Stimulated activated memory B cell treated with anti-CD40 and anti-IgM and Interleukin-4, amounts not matched to agents 10 μg/mL and 1 μg/mL and 100 μg/mL, for 72 hours (primary cell): ENCODE measurements around the gene HRK.
A peak's percentile ranks its signal among the peaks of the same experiment; 100 is the strongest.

Source experiments
- ATAC-seq: fragments of 150-1000 bp; cut with Tn5 transposase; 2 replicates; pipeline ENCODE4 v1.10.0; 2021
- H3K27ac Mint-ChIP-seq: one replicate; pipeline ENCODE4 v1.8.0; 2022; ENCODE audit warnings: mild to moderate bottlenecking, mixed read lengths
- H3K27me3 Mint-ChIP-seq: one replicate; pipeline ENCODE4 v1.8.0; 2022; ENCODE audit warnings: mixed read lengths
- H3K36me3 Mint-ChIP-seq: one replicate; pipeline ENCODE4 v1.8.0; 2022; ENCODE audit warnings: mixed read lengths
- H3K4me1 Mint-ChIP-seq: one replicate; pipeline ENCODE4 v1.8.0; 2022; ENCODE audit warnings: mixed read lengths
- H3K4me3 Mint-ChIP-seq: one replicate; pipeline ENCODE4 v1.8.0; 2022; ENCODE audit warnings: mild to moderate bottlenecking, moderate library complexity, mixed read lengths
- H3K9me3 Mint-ChIP-seq: one replicate; pipeline ENCODE4 v1.8.0; 2022; ENCODE audit warnings: mixed read lengths

The HRK gene

GRCh38 chr12:116881325-116881876 lies at the start of gene HRK:
Gene HRK, minus strand, starts transcription at chr12:116881441. Its CDS starts 134 bp downstream, at chr12:116881307.
- H3K4me1 Mint-ChIP-seq = peaks cover 40% of the 10 kb centered on the region
- H3K36me3 Mint-ChIP-seq = no peaks in the 10 kb centered on the region
- peaks cover 63% of the 10 kb centered on the region for H3K27me3 Mint-ChIP-seq
- no peaks in the 10 kb centered on the region for H3K9me3 Mint-ChIP-seq
- peak within 1 kb of the TSS; percentile 35 for H3K27ac Mint-ChIP-seq
- peak within 1 kb of the TSS; percentile 86 for H3K4me3 Mint-ChIP-seq
- ATAC-seq = no peak

- Mint-ChIP-seq H3K27me3 (no peaks in the 10 kb centered on the region), H3K27ac (peak overlapping the region; percentile 15), H3K36me3 (peaks cover 72% of the 10 kb centered on the region), H3K4me1 (peaks cover 35% of the 10 kb centered on the region), H3K9me3 (no peaks in the 10 kb centered on the region), H3K4me3 (no peak overlapping the region)
- no peak for ATAC-seq
Measured at GRCh38 chr12:116929885-116930284, 48.6 kb upstream of the HRK start.

- H3K9me3 Mint-ChIP-seq = no peaks in the 10 kb centered on the region
- peaks cover 46% of the 10 kb centered on the region for H3K4me1 Mint-ChIP-seq
- no peak for ATAC-seq
- no peak overlapping the region for H3K27ac Mint-ChIP-seq
- H3K36me3 Mint-ChIP-seq = peaks cover 66% of the 10 kb centered on the region
- no peak overlapping the region for H3K4me3 Mint-ChIP-seq
- no peaks in the 10 kb centered on the region for H3K27me3 Mint-ChIP-seq
Measured at GRCh38 chr12:116928504-116928903, 47.3 kb upstream of the HRK start.

GRCh38 chr12:116927244-116927940 lies 46.2 kb upstream of the HRK start:
- no peak for ATAC-seq
- H3K4me1 Mint-ChIP-seq = peaks cover 51% of the 10 kb centered on the region
- no peak overlapping the region for H3K27ac Mint-ChIP-seq
- no peaks in the 10 kb centered on the region for H3K9me3 Mint-ChIP-seq
- no peaks in the 10 kb centered on the region for H3K27me3 Mint-ChIP-seq
- peaks cover 62% of the 10 kb centered on the region for H3K36me3 Mint-ChIP-seq
- no peak overlapping the region for H3K4me3 Mint-ChIP-seq

- no peak for ATAC-seq
- no peaks in the 10 kb centered on the region for H3K27me3 Mint-ChIP-seq
- H3K9me3 Mint-ChIP-seq = no peaks in the 10 kb centered on the region
- peaks cover 55% of the 10 kb centered on the region for H3K36me3 Mint-ChIP-seq
- no peak overlapping the region for H3K4me3 Mint-ChIP-seq
- H3K27ac Mint-ChIP-seq = no peak overlapping the region
- peaks cover 53% of the 10 kb centered on the region for H3K4me1 Mint-ChIP-seq
Measured at GRCh38 chr12:116926283-116927243, 45.3 kb upstream of the HRK start.

GRCh38 chr12:116924558-116925453 lies 43.6 kb upstream of the HRK start:
- no peak overlapping the region for H3K4me3 Mint-ChIP-seq
- peaks cover 55% of the 10 kb centered on the region for H3K4me1 Mint-ChIP-seq
- H3K9me3 Mint-ChIP-seq = no peaks in the 10 kb centered on the region
- peaks cover 45% of the 10 kb centered on the region for H3K36me3 Mint-ChIP-seq
- H3K27me3 Mint-ChIP-seq = no peaks in the 10 kb centered on the region
- peak overlapping the region; percentile 65 for H3K27ac Mint-ChIP-seq
- peak; percentile 73 for ATAC-seq

GRCh38 chr12:116922194-116922897 lies 41.1 kb upstream of the HRK start:
- Mint-ChIP-seq H3K9me3 (no peaks in the 10 kb centered on the region), H3K27ac (peak overlapping the region; percentile 17), H3K36me3 (peaks cover 26% of the 10 kb centered on the region), H3K27me3 (no peaks in the 10 kb centered on the region), H3K4me3 (no peak overlapping the region), H3K4me1 (peaks cover 73% of the 10 kb centered on the region)
- peak; percentile 62 for ATAC-seq

GRCh38 chr12:116920939-116921338 lies 39.7 kb upstream of the HRK start:
- no peak for ATAC-seq
- H3K36me3 Mint-ChIP-seq = peaks cover 20% of the 10 kb centered on the region
- no peak overlapping the region for H3K4me3 Mint-ChIP-seq
- peaks cover 81% of the 10 kb centered on the region for H3K4me1 Mint-ChIP-seq
- H3K9me3 Mint-ChIP-seq = no peaks in the 10 kb centered on the region
- peak overlapping the region; percentile 49 for H3K27ac Mint-ChIP-seq
- no peaks in the 10 kb centered on the region for H3K27me3 Mint-ChIP-seq

- H3K27me3 Mint-ChIP-seq = no peaks in the 10 kb centered on the region
- H3K9me3 Mint-ChIP-seq = no peaks in the 10 kb centered on the region
- H3K36me3 Mint-ChIP-seq = peaks cover 27% of the 10 kb centered on the region
- no peak overlapping the region for H3K4me3 Mint-ChIP-seq
- ATAC-seq = no peak
- H3K27ac Mint-ChIP-seq = no peak overlapping the region
- peaks cover 86% of the 10 kb centered on the region for H3K4me1 Mint-ChIP-seq
Measured at GRCh38 chr12:116919706-116920485, 38.7 kb upstream of the HRK start.

- peaks cover 25% of the 10 kb centered on the region for H3K36me3 Mint-ChIP-seq
- ATAC-seq = peak; percentile 75
- no peaks in the 10 kb centered on the region for H3K9me3 Mint-ChIP-seq
- no peak overlapping the region for H3K4me3 Mint-ChIP-seq
- peaks cover 81% of the 10 kb centered on the region for H3K4me1 Mint-ChIP-seq
- no peak overlapping the region for H3K27ac Mint-ChIP-seq
- no peaks in the 10 kb centered on the region for H3K27me3 Mint-ChIP-seq
Measured at GRCh38 chr12:116919247-116919661, 38.0 kb upstream of the HRK start.

- H3K27ac Mint-ChIP-seq = no peak overlapping the region
- H3K27me3 Mint-ChIP-seq = no peaks in the 10 kb centered on the region
Measured at GRCh38 chr12:116918464-116918863, 37.2 kb upstream of the HRK start.

GRCh38 chr12:116916714-116917114 lies 35.5 kb upstream of the HRK start:
- Mint-ChIP-seq H3K4me1 (peaks cover 72% of the 10 kb centered on the region), H3K27ac (peak overlapping the region; percentile 5), H3K36me3 (peaks cover 25% of the 10 kb centered on the region), H3K4me3 (no peak overlapping the region), H3K27me3 (no peaks in the 10 kb centered on the region), H3K9me3 (no peaks in the 10 kb centered on the region)
- peak; percentile 91 for ATAC-seq

More at GRCh38 chr12:116918464-116918863, 37.2 kb upstream of the HRK start:
- ATAC-seq = no peak
- Mint-ChIP-seq H3K9me3 (no peaks in the 10 kb centered on the region), H3K4me3 (no peak overlapping the region), H3K36me3 (peaks cover 25% of the 10 kb centered on the region), H3K4me1 (peaks cover 76% of the 10 kb centered on the region)

- no peak for ATAC-seq
Measured at GRCh38 chr12:116916122-116916521, 34.9 kb upstream of the HRK start.

More at GRCh38 chr12:116916122-116916521, 34.9 kb upstream of the HRK start:
- H3K9me3 Mint-ChIP-seq = no peaks in the 10 kb centered on the region
- no peaks in the 10 kb centered on the region for H3K27me3 Mint-ChIP-seq
- H3K36me3 Mint-ChIP-seq = peaks cover 23% of the 10 kb centered on the region
- no peak overlapping the region for H3K4me3 Mint-ChIP-seq
- H3K27ac Mint-ChIP-seq = peak overlapping the region; percentile 5
- H3K4me1 Mint-ChIP-seq = peaks cover 71% of the 10 kb centered on the region
